Nucleus accumbens (tissue), 56 donors: Measurements from ENCODE around the gene C1QTNF6.

Source experiments
- DNase-seq, 56 donors: peaks; one replicate each; lab custom pipeline; 2025; lab: John Stamatoyannopoulos, UW

The C1QTNF6 gene

DNA sequence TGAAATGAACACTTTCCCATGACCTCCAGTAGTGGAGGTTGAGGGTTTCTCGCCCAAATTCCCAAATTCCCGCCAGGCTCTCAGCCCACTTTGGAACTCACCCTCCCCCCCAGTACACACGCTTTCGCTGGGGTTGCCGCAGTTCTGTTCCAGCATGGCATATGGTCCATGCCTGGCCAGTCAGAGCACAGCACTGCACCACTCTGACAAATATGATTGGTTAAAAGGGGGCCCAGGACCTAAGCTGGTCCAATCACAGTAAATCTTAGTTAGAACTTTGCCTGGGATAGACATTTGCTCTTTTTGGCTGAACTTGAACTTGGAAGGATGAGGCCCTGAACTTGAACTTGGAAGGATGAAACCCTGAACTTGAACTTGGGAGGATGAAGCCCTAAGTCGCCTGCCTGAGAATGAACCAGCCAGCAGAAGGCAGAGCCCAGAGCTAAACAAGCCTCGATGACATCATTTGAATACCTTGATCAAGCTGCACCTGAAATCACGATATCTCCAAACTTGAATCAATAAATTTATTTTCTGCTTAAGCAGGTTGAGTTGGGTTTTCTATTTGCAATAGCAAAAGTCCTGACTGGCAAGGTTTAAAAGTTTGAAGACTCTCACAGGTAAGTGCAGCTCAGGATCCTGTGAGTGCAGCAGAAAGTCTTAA is 36.8 kb upstream of the C1QTNF6 start:
- no peak for DNase-seq

DNA sequence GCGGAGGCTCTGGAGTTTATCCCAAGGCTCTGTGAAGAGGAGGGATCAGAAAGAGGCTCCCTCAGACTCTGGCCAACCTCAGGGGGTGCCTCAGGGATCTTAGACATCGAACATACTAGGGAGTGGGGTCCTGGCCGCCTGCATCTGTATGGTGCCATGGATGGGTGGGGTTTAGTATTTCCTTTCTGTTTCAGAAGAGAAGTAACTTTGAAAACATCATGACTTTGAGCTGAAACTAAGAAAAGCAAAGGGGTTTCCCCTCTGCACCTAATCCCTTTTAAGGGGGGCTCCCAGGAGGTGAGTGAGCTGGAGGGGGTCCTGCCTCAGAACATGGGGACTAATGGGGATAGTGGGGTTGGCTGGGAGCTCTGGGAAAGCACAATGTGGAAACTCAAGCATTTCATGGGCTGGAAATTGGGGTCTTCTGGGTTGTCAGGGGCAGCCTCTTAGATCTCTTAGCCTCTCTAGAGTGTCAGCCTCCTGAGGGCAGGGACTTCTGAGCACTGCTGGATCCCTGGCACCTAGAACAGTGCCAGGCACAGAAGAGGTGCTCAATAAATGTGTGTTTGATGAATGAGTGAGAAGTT is 36.0 kb upstream of the C1QTNF6 start:
- DNase-seq: no peak

DNA sequence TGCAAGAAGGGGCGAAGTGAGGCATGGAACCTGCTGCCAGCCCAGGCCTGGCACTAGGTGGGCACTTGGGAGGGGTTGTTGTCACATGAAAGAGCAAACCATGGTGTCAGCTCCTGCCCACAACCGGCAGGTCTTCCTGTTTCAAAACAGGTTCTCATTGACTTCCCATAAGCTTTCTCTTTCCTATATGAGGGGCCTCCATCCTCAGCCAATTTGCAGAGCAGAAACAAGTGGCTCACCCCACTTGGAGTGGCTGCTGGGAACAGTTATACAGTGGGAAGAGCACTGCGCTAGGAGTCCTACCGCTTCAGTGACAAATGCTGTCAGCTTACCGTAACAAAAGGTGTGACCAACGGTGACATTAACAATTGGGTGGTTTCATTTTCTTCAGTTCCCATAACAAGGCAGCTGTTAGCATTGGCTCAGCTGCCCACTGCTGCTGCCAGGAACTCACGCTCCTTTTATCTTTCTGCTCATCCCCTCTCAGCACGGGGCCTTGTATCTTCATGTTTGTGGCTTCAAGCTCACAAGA is 34.5 kb upstream of the C1QTNF6 start:
- no peak for DNase-seq

DNA sequence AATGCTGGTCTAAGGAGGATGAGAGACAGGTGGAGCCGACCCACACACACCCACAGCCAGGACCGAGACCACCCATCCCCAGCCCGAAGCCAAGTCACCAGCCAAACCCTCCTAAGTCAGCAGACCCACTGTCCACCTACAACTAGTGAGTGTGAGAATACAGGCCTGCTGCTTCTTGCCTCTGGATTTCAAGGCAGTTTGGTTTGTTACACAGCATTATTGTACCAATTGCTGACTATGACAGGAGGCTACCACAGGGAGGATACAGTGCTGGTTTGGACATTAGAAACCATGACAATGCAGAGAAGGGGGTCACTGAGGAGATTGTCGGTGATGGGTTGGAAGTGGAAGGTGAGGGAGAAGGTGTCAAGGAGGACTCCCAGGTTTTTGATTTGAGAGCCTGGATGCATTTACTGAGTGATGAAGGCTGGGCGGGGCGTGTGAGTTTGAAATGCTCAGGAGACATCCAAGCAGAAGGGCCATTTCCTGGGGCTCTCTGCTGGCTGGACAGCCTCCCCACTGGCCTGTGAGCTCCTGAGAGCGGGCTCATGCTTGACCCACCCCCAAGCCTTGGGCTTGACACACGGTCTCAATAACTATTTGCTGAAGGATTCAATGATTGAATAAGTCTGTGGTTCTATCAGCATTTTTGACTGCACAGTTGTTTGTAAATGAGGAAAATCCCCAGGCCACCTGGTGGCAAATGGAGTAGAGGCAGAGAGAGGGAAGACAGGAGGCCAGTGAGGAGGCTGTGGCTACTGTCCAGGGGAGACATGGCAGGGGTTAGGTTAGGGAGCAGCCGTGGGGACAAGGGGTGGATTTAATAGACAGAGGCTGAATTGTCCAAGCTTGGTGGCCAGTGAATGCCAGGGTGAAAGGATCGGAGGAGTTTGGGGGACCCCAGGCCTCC is 33.6 kb upstream of the C1QTNF6 start:
- no peak for DNase-seq

DNA sequence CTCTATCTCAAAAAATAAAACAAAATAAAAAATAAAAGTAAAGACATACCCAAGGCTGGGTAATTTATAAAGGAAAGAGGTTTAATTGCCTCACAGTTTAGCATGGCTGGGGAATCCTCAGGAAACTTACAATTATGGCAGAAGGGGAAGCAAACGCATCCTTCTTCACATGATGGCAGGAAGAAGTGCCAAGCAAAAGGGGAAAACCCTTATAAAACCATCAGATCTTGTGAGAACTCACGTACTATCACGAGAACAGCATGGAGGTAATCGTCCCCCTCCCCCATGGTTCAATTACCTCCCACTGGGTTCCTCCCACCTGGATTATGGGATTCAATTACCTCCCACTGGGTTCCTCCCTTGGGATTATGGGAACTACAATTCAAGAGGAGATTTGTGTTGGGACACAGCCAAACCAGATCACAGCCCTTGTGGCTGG is 32.5 kb upstream of the C1QTNF6 start:
- no peak for DNase-seq

DNA sequence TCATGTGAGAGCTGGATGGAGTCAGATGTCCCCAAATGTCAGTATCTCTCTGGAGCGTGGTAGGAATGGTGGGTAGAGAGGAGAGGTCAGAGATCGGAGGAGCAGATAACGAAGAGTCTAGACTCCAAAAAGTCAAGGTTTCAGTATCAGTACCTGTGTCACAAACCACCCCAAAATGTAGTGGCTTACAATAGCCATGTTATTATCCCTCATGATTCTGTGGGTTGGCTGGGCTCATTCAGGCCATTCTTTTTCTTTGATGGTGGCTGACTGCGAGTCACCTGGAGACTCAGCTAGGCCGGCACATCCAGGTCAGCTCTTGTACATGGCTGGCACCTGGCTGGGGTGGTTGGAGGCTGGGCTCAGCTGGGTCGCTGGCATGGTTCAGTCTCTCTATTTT is 31.5 kb upstream of the C1QTNF6 start:
- DNase-seq: no peak

DNA sequence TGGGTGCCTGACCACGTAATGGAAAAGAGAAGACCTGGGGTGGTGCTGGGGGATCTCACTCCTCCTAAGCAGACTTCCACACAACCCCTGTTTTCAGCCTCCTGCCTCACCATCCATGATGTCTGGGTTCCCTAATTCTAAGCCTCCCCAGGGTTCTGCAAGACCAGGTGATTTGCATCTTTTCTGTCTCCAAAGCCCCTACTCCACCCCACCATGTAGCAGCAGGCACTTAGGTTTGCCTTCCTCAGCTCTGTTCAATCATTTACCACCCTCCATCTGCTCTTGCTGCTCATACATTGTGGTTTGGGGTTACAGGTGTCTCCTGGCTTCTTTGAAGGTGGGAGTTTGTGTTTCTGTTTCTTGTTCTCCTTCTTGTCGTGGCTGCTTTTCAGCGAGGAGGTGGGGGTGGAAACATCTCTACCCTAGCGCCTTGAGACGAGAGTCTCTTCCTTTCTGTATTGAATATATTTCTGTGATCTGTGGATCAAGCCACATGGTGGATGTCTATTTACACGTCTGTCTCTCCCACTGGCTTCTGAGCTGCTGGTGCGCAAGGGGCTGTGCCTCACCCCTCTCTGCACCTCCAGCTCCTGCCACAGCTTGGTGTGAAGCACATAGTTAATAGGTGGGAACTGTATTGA is 30.8 kb upstream of the C1QTNF6 start:
- no peak for DNase-seq

DNA sequence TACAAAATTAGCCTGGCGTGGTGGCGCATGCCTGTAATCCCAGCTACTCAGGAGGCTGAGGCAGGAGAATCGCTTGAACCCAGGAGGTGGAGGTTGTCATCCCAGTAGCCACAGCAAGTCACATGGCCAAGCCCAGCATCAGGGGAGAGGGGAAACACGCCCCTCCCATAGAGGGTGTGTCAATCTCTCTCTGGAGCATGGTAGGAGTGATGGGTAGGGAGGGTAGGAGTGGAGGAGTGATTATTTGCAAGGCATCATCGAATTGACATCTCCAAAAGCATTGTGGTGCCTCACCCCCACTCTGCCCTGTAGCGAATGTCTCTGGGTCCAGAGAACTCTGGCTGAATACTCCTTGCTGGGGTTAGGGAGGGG is 30.3 kb upstream of the C1QTNF6 start:
- DNase-seq: no peak

DNA sequence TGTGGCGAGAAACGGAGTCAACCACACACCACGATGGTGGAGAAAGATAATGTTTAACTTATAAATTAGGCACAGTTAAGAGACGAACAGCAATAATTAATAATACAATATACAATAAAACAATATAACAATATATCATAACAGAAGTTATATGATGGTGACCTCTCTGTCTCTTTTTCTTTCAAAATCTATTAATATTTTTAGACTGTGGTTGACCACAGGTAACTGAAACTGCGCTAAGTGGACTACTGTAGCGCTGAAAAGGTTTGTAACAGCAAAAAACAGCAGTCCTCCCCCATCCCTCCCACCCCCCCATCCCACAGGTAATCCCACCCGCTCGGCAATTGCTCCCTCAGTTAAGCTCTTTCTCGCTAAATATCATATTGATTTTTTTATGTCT is 27.8 kb upstream of the C1QTNF6 start:
- DNase-seq: no peak

DNA sequence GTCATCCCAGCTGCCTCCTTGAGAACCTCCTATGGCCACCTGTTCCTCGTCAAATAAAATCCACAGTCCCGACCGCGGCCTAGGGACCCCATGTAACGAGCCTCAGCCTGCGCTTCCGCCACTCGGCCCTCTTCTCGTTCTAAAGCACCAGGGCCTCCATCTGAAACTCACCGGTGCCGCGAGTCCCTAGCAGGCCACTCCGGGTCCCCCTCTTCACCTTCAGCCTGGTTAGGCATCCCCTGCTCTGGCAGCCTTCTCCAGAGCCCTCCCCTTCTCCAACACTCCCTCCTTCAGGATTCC is 26.6 kb upstream of the C1QTNF6 start:
- DNase-seq: no peak

DNA sequence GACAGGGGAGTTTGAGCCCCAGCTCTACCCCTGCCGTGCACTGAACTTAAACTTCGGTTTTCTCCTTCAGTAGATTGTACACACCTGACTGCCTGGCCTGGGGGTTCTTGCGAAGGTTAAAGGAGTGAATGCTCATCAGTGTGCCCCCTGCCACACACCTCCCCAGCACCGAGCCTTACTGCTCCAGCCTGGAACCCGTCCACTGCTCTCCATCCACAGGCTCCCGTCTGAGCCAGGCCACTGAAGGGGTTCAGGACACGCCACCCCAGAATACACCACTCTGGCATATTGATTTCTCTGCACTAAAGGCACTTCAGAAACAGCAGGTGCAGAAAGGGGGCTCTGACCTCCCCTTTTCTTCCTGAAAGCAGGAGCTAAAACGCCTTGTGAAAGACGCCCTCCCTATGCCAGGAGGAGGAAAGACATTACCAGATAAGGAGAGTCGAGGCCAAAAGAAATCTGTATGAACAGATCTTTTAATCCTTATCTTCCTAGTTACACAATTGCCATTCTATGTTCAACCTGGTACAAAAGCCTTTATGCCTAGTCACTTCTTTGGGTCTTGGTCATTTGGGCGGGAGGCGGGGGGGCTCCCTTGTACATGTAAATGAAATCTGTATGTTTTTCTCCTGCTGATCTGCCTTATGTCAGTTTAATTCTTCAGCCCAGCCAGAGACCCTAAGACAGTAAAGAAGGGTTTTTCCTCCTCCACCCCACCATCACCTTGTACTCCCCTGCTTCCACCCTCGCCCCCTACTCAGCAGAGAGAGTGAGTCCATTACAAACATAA is 26.1 kb upstream of the C1QTNF6 start:
- no peak for DNase-seq

DNA sequence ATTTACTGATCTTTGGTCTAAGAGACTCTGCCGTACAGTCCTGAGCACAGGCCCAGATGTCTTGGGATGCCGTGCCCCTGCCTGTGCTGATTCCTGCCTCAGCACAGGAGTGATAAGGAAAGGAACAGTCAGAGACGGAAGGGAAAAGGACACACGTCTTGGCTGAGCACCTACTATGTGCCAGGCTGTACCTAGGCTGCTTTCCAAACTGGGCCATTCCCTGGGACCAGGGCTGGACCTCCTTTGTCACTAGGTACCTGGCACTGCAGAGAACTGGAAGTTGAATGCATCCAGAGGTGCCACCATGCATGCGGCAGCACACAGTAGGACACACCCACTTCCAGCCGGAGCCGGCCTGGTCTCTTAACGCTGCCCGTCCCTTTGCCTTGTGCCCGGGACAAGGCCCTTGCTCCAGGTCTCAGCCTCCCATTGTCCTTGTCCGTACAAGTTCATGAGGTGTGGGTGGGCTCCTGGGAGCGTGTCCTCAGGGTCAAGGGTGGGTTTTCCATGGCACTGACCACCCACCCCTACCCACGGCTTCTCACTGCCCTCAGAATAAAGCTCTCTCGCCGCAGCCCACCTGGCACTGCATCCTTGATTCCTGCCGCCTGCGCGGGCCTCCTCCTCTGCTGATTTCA is 25.3 kb upstream of the C1QTNF6 start:
- no peak for DNase-seq

DNA sequence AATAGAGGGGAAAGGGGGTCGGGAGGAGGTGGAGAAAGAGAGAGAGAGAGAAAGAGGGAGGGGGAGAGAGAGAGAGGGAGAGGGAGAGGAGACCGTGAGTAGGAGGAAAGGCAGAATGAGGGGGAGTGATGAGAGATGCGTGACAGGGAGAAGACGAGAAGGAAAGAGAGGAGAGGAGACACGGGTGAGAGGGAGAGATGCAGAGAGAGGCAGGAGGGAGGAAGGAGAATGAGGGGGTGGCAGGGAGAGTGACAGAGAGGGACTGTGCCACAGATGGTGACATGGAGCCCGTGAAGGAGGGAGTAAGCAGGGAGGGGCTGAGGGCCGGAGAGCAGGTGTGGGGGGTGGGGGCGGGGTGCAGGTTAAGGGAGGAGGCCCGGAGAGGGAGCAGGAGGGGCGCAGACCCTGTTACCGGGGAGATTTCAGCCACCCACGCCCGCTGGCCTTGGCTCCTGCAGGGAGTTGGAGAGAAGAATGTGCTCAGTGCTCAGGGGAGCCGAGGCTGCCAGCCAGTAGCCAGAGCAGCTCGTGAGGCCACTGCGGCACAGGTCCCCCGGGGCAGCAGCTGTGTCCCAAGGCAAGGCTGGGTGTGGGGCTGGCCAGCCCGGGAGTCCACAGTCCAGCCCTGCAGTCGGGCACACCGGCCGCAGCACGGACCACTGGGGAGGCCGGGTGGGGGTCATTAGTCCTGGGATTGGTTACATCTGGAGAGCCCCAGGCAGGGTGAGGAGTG is 24.3 kb upstream of the C1QTNF6 start, which contains the start of gene SSTR3:
Gene SSTR3, minus strand, starts transcription at position 304 of the 733 bp plus-strand sequence. CDS start 4,674 bp downstream, outside the sequence.
- DNase-seq: peak in 1 of 56 donors; percentile 13

DNA sequence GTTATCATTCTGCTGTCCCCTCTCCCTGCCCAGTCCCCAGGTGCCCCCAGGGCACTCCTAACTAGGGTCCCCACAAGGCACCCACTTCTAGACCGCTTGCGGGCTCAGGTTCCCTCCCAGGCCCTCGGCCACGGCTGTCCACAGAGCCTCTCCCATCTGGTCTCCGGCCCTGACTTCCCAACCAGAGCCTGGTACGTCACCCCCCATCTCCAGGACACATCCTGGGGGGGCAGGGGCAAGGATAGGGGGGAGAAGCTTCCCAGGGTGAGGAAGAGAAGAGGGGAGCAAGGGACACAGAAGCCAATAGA is 23.8 kb upstream of the C1QTNF6 start:
- DNase-seq: no peak

DNA sequence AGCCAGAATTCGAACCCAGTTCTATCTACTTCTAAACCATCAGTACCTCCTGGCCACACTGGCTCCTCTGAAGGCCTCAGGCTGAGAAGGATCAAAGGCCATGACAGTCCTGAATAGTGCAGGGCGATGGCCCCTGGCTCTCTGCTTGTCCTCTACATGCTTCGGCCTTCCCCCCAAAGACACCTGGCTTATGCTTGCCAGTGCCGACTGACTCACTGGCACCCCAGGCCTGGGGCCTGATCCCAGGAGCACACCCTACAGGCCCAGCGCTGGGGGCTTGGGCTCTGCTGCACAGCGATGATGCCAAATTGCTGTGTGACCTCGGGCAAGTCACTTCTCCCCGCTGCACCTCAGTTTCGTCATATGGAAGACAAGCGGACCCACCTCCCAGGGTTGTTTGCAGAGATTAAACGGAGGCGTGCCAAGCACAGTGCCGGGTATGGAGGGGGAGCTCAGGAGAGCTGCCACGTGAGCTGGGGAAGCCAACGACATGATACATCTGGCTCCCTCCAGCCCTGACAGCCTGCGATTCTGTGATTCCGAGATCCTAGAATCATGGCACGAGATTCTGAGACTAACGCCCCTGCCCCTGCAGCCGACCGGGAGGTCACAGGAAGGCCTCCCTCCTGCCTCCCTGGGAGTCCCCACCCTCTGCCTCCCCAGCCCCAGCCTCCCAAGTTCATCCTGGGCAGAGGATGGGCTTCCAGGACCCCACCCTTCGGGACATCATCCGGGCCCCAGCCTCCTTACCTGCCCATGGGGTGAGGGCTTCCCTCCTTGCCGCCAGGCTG is 23.2 kb upstream of the C1QTNF6 start:
- no peak for DNase-seq

DNA sequence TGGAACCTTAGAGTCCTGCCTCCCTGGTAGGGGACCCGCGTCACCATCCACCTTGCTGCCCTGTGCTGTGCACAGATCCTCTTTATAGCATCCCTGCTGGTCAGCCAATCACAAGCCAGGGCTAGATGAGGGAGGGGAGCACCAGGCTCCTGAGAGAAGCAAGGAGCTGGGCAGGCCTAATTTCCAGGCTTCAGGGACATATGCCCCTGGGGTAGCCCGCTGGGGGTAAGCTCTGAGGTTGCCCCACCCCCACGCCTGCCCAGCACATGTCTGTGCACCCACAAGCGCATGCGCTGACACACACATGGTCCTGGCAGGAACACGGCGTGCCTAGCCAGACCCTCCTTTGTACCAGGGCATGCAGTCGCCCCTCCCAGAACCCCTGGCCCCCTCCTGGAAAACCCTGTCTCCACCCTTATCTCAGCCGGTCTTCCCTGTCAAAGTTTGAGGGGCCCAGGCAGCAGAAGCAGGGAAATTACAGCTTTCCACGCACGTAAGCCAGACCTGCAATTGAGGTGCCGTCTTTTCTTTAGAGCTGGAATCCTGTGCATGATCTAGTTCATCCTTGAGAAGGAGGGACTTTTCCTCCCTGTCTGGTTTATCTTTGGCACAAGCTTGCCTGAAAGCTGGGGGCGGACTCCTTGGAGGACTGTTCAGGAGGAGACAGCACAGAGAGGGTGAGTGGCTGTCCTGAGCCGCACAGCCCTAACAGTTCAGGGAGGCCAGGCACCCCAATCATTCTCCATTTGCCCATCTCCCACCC is 22.2 kb upstream of the C1QTNF6 start:
- DNase-seq: peak in 2 of 56 donors; percentile 21 to 25

DNA sequence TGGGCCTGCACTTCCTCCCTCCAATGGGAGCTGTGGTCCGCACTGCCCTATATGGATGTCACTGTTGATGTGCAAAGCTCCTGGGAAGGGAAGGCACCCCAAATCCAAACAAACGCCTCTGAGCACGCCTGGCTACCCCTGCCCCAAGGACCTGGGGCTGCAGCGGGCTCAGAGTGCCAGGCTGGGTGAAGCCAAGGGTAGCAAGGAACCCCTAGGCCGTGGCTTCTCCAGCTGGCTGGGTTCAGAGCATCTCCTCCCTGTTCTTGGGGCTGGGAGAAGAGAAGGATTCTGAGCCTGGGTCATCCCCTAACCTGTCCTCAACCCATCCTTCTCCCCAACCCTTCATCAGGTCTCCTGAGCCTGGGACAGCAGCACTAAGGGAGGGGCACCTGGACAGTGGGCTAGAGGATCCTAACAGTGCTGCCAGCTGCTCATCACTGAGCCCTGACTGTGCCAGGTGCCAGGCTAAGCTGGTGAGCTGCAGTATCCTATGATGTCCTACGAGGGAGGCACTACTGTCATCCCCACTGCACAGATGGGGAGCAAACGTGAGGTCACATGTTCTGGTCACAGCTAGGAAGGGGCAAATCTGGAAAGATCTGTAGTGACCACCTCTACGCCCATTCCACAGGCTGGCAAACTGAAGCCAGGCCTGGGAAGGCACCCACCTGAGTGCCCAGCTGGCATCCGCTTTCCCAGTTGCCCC is 21.2 kb upstream of the C1QTNF6 start:
- DNase-seq: no peak
